PC-9 (cell line): ENCODE results near the gene CDKN2B-AS1. TPM values are rescaled to one million over a fixed set of nuclear protein-coding genes. Genes with fewer than 3 reads are reported as not detected.

Experiments used
- BruUV-seq: library from RNA; stranded (reverse); fragments of 400-500 nt; replicated peaks from 2 replicates; lab custom pipeline; 2021; lab: Mats Ljungman, UMichigan
- CTCF ChIA-PET: fragments of 300-600 bp; sonication (Branson Sonifier 250); formaldehyde crosslinking; loops from one replicate; lab custom pipeline; 2022; ENCODE audit warnings: antibody characterized with exemption; lab: Charles Lee
- POLR2A ChIA-PET: fragments of 300-600 bp; sonication (Branson Sonifier 250); formaldehyde crosslinking; loops from one replicate; lab custom pipeline; 2022; ENCODE audit warnings: antibody characterized with exemption; ENCODE audit not compliant: unreplicated experiment; lab: Charles Lee
- DNase-seq, 2 experiments: peaks; one replicate each; pipeline versions ENCODE4 v3.0.0 to v3.0.0-alpha.2; 2015 to 2022; ENCODE audit warnings: mixed read lengths in 1 of 2
- H2AFZ ChIP-seq: fragments of 200-600 bp; sonication (generic); 2 replicates; pipeline ENCODE4 v1.8.1; 2017; ENCODE audit warnings: antibody characterized with exemption
- H3F3A ChIP-seq: fragments of 200-600 bp; sonication (generic); 2 replicates; pipeline ENCODE4 v1.8.1; 2017; ENCODE audit warnings: antibody characterized with exemption, mild to moderate bottlenecking, low read depth; ENCODE audit not compliant: insufficient read depth
- H3K27ac ChIP-seq: fragments of 200-600 bp; sonication (generic); 2 replicates; pipeline ENCODE4 v1.6.1; 2016; ENCODE audit warnings: mixed run types
- H3K27me3 ChIP-seq: fragments of 200-600 bp; sonication (generic); 2 replicates; pipeline ENCODE4 v1.6.1; 2016; ENCODE audit warnings: low read depth, mixed run types; ENCODE audit not compliant: insufficient read depth
- H3K36me3 ChIP-seq: fragments of 200-600 bp; sonication (generic); 2 replicates; pipeline ENCODE4 v1.6.1; 2016; ENCODE audit warnings: low read depth, mixed run types
- H3K4me1 ChIP-seq: fragments of 200-600 bp; sonication (generic); replicated peaks from 2 replicates; pipeline ENCODE4 v1.6.1; 2016; ENCODE audit warnings: mixed run types; ENCODE audit not compliant: insufficient read depth
- H3K4me2 ChIP-seq: fragments of 200-600 bp; sonication (generic); 2 replicates; pipeline ENCODE4 v1.6.1; 2017; ENCODE audit warnings: mixed run types
- H3K4me3 ChIP-seq: fragments of 200-600 bp; sonication (generic); 2 replicates; pipeline ENCODE4 v1.6.1; 2016; ENCODE audit warnings: mixed run types
- H3K79me2 ChIP-seq: fragments of 200-600 bp; sonication (generic); 2 replicates; pipeline ENCODE4 v1.6.1; 2017; ENCODE audit warnings: low read depth, mixed run types
- H3K9me2 ChIP-seq: fragments of 200-600 bp; sonication (generic); 2 replicates; pipeline ENCODE4 v1.8.1; 2017; ENCODE audit warnings: mild to moderate bottlenecking; ENCODE audit not compliant: insufficient read depth
- H3K9me3 ChIP-seq: fragments of 200-600 bp; sonication (generic); 2 replicates; pipeline ENCODE4 v1.8.1; 2016; ENCODE audit warnings: low read depth; ENCODE audit not compliant: insufficient read depth
- H4K20me1 ChIP-seq: fragments of 200-600 bp; sonication (generic); 2 replicates; pipeline ENCODE4 v1.8.1; 2017; ENCODE audit not compliant: insufficient read depth
- EZH2 ChIP-seq: fragments of 200-600 bp; sonication (generic); IDR thresholded peaks from 2 replicates; pipeline ENCODE4 v1.8.0; 2017; ENCODE audit warnings: antibody characterized with exemption, low read depth
- intact Hi-C: fragments of 100-400 bp; cut with micrococcal nuclease; formaldehyde crosslinking; loops from one replicate; pipeline ENCODE4 v1.10.0; 2022; ENCODE audit not compliant: unreplicated experiment
- total RNA-seq: library from RNA; stranded (reverse); gene quantifications from 2 replicates; pipeline ENCODE4 v1.2.3, GENCODE V29; 2021
- TF ChIP-seq, protein P1 (sequence below): fragments of 200-600 bp; sonication (generic); conservative IDR thresholded peaks from 2 replicates; pipeline ENCODE4 v1.6.1; 2017; ENCODE audit warnings: mixed run types, antibody characterized with exemption, mild to moderate bottlenecking, moderate library complexity

CDKN2B-AS1 gene
- total RNA-seq, 1 experiment from 2014 or later, result 11.6 TPM

GRCh38 chr9:21989440-21990189 lies 5.0 kb upstream of the CDKN2B-AS1 start:
- Histone ChIP-seq H2AFZ (no peak overlapping the region), H4K20me1 (no peaks in the 10 kb centered on the region), H3K9me2 (no peaks in the 10 kb centered on the region), H3K4me3 (no peak overlapping the region), H3K27me3 (no peaks in the 10 kb centered on the region), H3K9me3 (no peaks in the 10 kb centered on the region), H3K36me3 (peaks cover 22% of the 10 kb centered on the region), H3K79me2 (peaks cover 95% of the 10 kb centered on the region), H3K4me1 (peaks cover 25% of the 10 kb centered on the region; the same call in 1 of the 2 replicates), H3K4me2 (no peak overlapping the region), H3F3A (peaks cover 14% of the 10 kb centered on the region), H3K27ac (no peak overlapping the region)
- POLR2A ChIA-PET, result interaction anchor here (0.6 kb wide), 1 partner anchor 126 kb away, joined by 5 read pairs; no protein-coding TSS in a partner anchor
- no peak for DNase-seq
- CTCF ChIA-PET, result interaction anchor here (0.6 to 0.8 kb wide), 2 partner anchors 9 to 250 kb away, joined by 3 read pairs; no protein-coding TSS in a partner anchor
- intact Hi-C loops, result loop anchor here (10.0 kb wide), 1 partner anchor 465 kb away; no protein-coding TSS in a partner anchor
- no peak for TF ChIP-seq EZH2
- TF ChIP-seq, protein P1, sequence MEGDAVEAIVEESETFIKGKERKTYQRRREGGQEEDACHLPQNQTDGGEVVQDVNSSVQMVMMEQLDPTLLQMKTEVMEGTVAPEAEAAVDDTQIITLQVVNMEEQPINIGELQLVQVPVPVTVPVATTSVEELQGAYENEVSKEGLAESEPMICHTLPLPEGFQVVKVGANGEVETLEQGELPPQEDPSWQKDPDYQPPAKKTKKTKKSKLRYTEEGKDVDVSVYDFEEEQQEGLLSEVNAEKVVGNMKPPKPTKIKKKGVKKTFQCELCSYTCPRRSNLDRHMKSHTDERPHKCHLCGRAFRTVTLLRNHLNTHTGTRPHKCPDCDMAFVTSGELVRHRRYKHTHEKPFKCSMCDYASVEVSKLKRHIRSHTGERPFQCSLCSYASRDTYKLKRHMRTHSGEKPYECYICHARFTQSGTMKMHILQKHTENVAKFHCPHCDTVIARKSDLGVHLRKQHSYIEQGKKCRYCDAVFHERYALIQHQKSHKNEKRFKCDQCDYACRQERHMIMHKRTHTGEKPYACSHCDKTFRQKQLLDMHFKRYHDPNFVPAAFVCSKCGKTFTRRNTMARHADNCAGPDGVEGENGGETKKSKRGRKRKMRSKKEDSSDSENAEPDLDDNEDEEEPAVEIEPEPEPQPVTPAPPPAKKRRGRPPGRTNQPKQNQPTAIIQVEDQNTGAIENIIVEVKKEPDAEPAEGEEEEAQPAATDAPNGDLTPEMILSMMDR, result no peak
- no TSS peak for BruUV-seq

DNA sequence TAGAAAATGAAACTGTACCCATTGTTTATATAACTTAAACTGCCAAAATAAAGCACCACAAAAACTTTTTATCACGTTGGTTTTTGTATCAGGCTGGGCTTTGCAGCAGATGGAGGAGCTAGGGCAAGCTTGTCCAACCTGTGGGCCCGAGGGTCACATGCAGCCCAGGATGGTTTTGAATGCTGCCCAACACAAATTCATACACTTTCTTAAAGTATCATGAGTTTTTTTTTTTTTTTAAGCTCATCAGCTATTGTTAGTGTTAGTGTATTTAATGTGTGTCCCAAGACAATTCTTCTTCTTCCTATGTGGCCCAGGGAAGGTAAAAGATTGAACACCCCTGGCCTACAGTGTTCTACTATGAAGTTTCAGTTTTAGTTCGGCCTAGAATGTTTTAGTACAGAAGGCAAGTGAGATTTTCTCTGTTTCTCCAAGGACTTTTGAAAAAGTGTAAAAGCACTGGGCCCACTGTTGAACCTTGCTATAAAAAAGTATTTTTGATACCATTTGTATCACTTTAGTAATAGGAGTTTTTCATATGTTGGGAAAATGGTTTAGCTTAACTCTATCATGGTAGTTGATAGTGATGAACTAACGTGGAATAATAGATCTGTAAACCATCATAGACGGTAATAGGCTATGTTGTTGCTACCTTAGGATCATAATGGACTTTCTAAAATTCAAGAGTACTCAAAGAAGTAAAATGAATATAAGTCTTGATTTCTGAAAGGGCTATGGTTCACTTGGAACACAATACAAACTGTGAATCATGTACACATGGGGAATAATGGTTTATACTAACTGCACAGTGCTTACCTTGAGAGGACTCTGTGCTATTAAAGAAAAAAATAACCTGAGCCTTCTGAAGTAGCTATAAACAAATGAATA lies 3.3 kb upstream of the CDKN2B-AS1 start:
- H3K9me2 ChIP-seq, result no peaks in the 10 kb centered on the region
- intact Hi-C loops, result no loop called here
- peaks cover 14% of the 10 kb centered on the region for H3K36me3 ChIP-seq
- peak overlapping the region; percentile 94 for H3K4me2 ChIP-seq
- H3K4me1 ChIP-seq, result peaks cover 25% of the 10 kb centered on the region; the same call in 1 of the 2 replicates
- no peaks in the 10 kb centered on the region for H3K27me3 ChIP-seq
- CTCF ChIA-PET, result no interaction called here
- 0 out of 2 replicates have a peak overlapping the region, but pooled peaks have one; percentile 34 for H3K27ac ChIP-seq
- POLR2A ChIA-PET, result no interaction called here
- BruUV-seq, result TSS peak; percentile 0
- no peaks in the 10 kb centered on the region for H3K9me3 ChIP-seq
- no peak for DNase-seq
- no peaks in the 10 kb centered on the region for H4K20me1 ChIP-seq
- TF ChIP-seq EZH2, result no peak
- TF ChIP-seq, protein P1, result no peak
- peaks cover 18% of the 10 kb centered on the region for H3F3A ChIP-seq
- H3K79me2 ChIP-seq, result peaks cover 95% of the 10 kb centered on the region
- H3K4me3 ChIP-seq, result peak overlapping the region; percentile 95
- no peak overlapping the region for H2AFZ ChIP-seq

DNA sequence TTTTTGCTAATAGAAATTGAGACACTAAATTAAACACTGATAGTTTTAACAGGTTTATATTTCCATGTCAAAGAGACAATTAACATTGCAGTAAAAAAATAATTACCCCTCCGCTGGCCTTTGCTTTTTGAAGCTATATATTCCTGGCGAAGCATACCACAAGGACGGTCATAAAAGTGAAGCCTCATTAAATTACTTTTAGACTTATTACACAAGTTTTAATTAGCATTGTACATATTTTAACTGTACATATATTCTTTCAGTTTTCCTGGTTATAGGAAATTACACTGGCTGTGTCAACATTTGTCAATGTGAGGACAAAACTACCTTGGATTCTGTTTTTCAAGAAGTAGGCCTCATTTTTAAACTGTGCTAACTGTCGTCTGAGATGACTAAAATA lies 1.6 kb upstream of the CDKN2B-AS1 start:
- POLR2A ChIA-PET, result no interaction called here
- Histone ChIP-seq H3K4me1 (peaks cover 33% of the 10 kb centered on the region; the same call in 1 of the 2 replicates), H3K27ac (peak overlapping the region; percentile 78), H4K20me1 (no peaks in the 10 kb centered on the region), H3F3A (peaks cover 18% of the 10 kb centered on the region), H3K79me2 (peaks cover 95% of the 10 kb centered on the region), H3K9me3 (no peaks in the 10 kb centered on the region), H3K36me3 (peaks cover 14% of the 10 kb centered on the region), H3K9me2 (no peaks in the 10 kb centered on the region), H3K27me3 (no peaks in the 10 kb centered on the region), H3K4me3 (peak overlapping the region; percentile 95), H3K4me2 (peak overlapping the region; percentile 94), H2AFZ (peak overlapping the region; percentile 85; the same call in 1 of the 2 replicates)
- intact Hi-C loops, result no loop called here
- DNase-seq, result no peak
- TF ChIP-seq EZH2, result no peak
- TF ChIP-seq, protein P1, result 0 out of 2 replicates have a peak, but pooled peaks have one; percentile 7
- CTCF ChIA-PET, result no interaction called here
- BruUV-seq, result no TSS peak
